ENCODE results near the gene RABGAP1L.

DNA sequence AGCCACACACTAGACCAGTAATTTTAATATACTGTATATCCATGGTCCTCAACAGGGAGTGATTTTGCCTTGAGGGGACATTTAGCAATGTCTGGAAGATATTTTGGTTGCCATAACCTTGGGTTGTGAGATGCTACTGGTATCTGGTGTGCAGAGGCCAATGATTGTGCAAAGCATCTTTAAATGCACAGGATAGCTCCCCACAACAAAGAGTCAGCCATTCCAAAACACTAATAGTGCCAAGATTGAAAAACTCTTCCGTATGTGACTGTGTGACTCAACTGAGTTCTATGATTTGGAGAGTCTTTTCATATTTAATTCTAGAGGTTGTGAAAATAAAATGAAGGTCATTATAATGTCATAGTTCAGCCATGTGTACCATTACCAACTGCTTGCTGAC is 699.0 kb downstream of the RABGAP1L start:
- TF ChIP-seq, protein P1, sequence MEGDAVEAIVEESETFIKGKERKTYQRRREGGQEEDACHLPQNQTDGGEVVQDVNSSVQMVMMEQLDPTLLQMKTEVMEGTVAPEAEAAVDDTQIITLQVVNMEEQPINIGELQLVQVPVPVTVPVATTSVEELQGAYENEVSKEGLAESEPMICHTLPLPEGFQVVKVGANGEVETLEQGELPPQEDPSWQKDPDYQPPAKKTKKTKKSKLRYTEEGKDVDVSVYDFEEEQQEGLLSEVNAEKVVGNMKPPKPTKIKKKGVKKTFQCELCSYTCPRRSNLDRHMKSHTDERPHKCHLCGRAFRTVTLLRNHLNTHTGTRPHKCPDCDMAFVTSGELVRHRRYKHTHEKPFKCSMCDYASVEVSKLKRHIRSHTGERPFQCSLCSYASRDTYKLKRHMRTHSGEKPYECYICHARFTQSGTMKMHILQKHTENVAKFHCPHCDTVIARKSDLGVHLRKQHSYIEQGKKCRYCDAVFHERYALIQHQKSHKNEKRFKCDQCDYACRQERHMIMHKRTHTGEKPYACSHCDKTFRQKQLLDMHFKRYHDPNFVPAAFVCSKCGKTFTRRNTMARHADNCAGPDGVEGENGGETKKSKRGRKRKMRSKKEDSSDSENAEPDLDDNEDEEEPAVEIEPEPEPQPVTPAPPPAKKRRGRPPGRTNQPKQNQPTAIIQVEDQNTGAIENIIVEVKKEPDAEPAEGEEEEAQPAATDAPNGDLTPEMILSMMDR (IDR thresholded peaks at IDR 0.05), result no peak
- TF ChIP-seq POLR2A (IDR thresholded peaks at IDR 0.05), result no peak

All from body of pancreas (tissue), 4 donors.